Right cardiac atrium (tissue), 5 donors: ENCODE measurements around the gene DAD1. TPM values are rescaled to one million over a fixed set of nuclear protein-coding genes. Genes with fewer than 3 reads are reported as not detected.

ENCODE experiments used
- polyA plus RNA-seq: library from polyadenylated mRNA; stranded (reverse); fragments of 200-250 nt; gene quantifications from one replicate; pipeline ENCODE4 v1.2.3, GENCODE V29; 2013
- total RNA-seq, 4 donors: library from RNA; stranded (reverse); fragmentation: NEBNext Ultra II Directional; extraction: Animal tissue kit (Norgen Biotek cat#: 25700); gene quantifications; one replicate each; pipeline ENCODE4 v1.2.1, GENCODE V29; 2021
- donor health status: healthy with polysubstance abuse.
- donor health status: DM: no; HTN: yes; CAD: no.
- donor health status: DM: no; HTN: no; CAD: no.
- donor health status: DM: no; HTN: yes; CAD: no; lungs with severe emphysema.
- donor health status: DM: yes; HTN: yes; CAD: no.

DAD1 gene
- total and polyA plus RNA-seq, 5 donors = 122 to 220 (median 162) TPM

Other genes starting within 250 kb of the DAD1 start
- gene ABHD4, start 9.1 kb upstream of the DAD1 start, total RNA-seq = 10 to 100 TPM; 29.7 to 40.9 (median 36.9) TPM
- gene ABHD4, start 9.1 kb upstream of the DAD1 start, polyA plus RNA-seq = 20.3 TPM
- gene OR6J1, start 55.1 kb upstream of the DAD1 start, total RNA-seq = not detected
- not detected for gene OR6J1, start 55.1 kb upstream of the DAD1 start, polyA plus RNA-seq
- 100 to 1,000 TPM in 3 of 4 donors, 10 to 100 TPM in 1; 92.6 to 123 (median 114) TPM for gene OXA1L, start 177.5 kb upstream of the DAD1 start, total RNA-seq
- 134 TPM for gene OXA1L, start 177.5 kb upstream of the DAD1 start, polyA plus RNA-seq
- gene SLC7A7, start 226.2 kb upstream of the DAD1 start, total RNA-seq = 10 to 100 TPM in 1 of 4 donors, 1 to 10 TPM in 3; 5.7 to 13.6 (median 7.5) TPM
- 3.1 TPM for gene SLC7A7, start 226.2 kb upstream of the DAD1 start, polyA plus RNA-seq
- gene MRPL52, start 240.7 kb upstream of the DAD1 start, total RNA-seq = 100 to 1,000 TPM in 1 of 4 donors, 10 to 100 TPM in 3; 86.2 to 115 (median 91.1) TPM
- gene MRPL52, start 240.7 kb upstream of the DAD1 start, polyA plus RNA-seq = 113 TPM
- gene MMP14, start 247.4 kb upstream of the DAD1 start, total RNA-seq = 10 to 100 TPM; 45.3 to 64.1 (median 50.0) TPM
- gene MMP14, start 247.4 kb upstream of the DAD1 start, polyA plus RNA-seq = 33.3 TPM